IMR-90 (cell line): ENCODE data around the gene TXNDC11.

ENCODE experiments used
- BHLHE40 ChIP-seq: fragments of 150-350 bp; IDR thresholded peaks from 2 replicates; pipeline ENCODE4 v1.6.1; 2016; ENCODE audit warnings: mild to moderate bottlenecking, low read depth, low read length
- CHD1 ChIP-seq: IDR thresholded peaks from 2 replicates; pipeline ENCODE4 v1.6.1; 2012; ENCODE audit warnings: low read depth, low read length, improper control_type of control experiment
- CTCF ChIP-seq: conservative IDR thresholded peaks from 2 replicates; pipeline ENCODE4 v1.5.1; 2012; ENCODE audit warnings: mild to moderate bottlenecking, low read depth, low read length, improper control_type of control experiment
- ELK1 ChIP-seq: fragments of 150-350 bp; IDR thresholded peaks from 2 replicates; pipeline ENCODE4 v1.6.1; 2016; ENCODE audit warnings: low read depth, mild to moderate bottlenecking, low read length, moderate library complexity, borderline replicate concordance
- FOS ChIP-seq: fragments of 150-350 bp; IDR thresholded peaks from 2 replicates; pipeline ENCODE4 v1.6.1; 2016; ENCODE audit warnings: low read depth, low read length
- MAFK ChIP-seq: IDR thresholded peaks from 2 replicates; pipeline ENCODE4 v1.6.1; 2012; ENCODE audit warnings: low read depth, low read length, improper control_type of control experiment
- MAZ ChIP-seq: IDR thresholded peaks from 2 replicates; pipeline ENCODE4 v1.6.1; 2012; ENCODE audit warnings: low read depth, mild to moderate bottlenecking, low read length, improper control_type of control experiment, moderate library complexity, borderline replicate concordance
- MXI1 ChIP-seq: IDR thresholded peaks from 2 replicates; pipeline ENCODE4 v1.6.1; 2012; ENCODE audit warnings: low read depth, mild to moderate bottlenecking, low read length, moderate library complexity, borderline replicate concordance
- POLR2A ChIP-seq: IDR thresholded peaks from 2 replicates; pipeline ENCODE4 v1.6.1; 2012; ENCODE audit warnings: mild to moderate bottlenecking, low read depth, low read length
- RAD21 ChIP-seq: IDR thresholded peaks from 2 replicates; pipeline ENCODE4 v1.6.1; 2012; ENCODE audit warnings: low read length, improper control_type of control experiment
- SMC3 ChIP-seq: fragments of 150-350 bp; IDR thresholded peaks from 2 replicates; pipeline ENCODE4 v1.6.1; 2016; ENCODE audit warnings: low read depth, mild to moderate bottlenecking, antibody characterized with exemption, low read length, moderate library complexity
- USF2 ChIP-seq: fragments of 150-350 bp; IDR thresholded peaks from 2 replicates; pipeline ENCODE4 v1.6.1; 2017; ENCODE audit warnings: mild to moderate bottlenecking, antibody characterized with exemption, low read length, low read depth

GRCh38 chr16:11686713-11687380, 55.8 kb downstream of the TXNDC11 start:
- TF ChIP-seq CTCF (no peak), POLR2A (no peak), MXI1 (no peak), BHLHE40 (no peak), RAD21 (no peak), USF2 (no peak), MAZ (no peak), ELK1 (no peak), SMC3 (no peak), CHD1 (no peak), FOS (no peak), MAFK (no peak)
